GM06990 (cell line): ENCODE measurements around the gene TTC23.

Experiments
- DNase-seq: peaks from one replicate; pipeline ENCODE4 v3.0.0-alpha.2; 2011; ENCODE audit not compliant: insufficient read length; ENCODE audit errors: extremely low read depth
- H3K27me3 ChIP-seq: replicated peaks from 2 replicates; pipeline ENCODE4 v1.6.0; 2011; ENCODE audit warnings: low read length; ENCODE audit not compliant: control insufficient read depth, insufficient read depth
- H3K36me3 ChIP-seq: 2 replicates; pipeline ENCODE4 v1.5.1; 2011; ENCODE audit warnings: low read length; ENCODE audit not compliant: control insufficient read depth, insufficient read depth
- H3K4me3 ChIP-seq: replicated peaks from 2 replicates; pipeline ENCODE4 v1.5.1; 2011; ENCODE audit warnings: low read depth, mild to moderate bottlenecking, control low read depth, low read length
- CTCF ChIP-seq: IDR thresholded peaks from 2 replicates; pipeline ENCODE4 v1.5.1; 2011; ENCODE audit warnings: low read length, control low read depth, mild to moderate bottlenecking, inconsistent platforms; ENCODE audit not compliant: insufficient read depth, poor library complexity, severe bottlenecking

The TTC23 gene

GRCh38 chr15:99125061-99125891 lies 124.1 kb downstream of the TTC23 start:
- DNase-seq, result no peak
- Histone ChIP-seq H3K4me3 (no peak overlapping the region), H3K36me3 (no peaks in the 10 kb centered on the region), H3K27me3 (no peaks in the 10 kb centered on the region; the same call in 1 of the 2 replicates)
- TF ChIP-seq CTCF, result no peak

GRCh38 chr15:99124641-99125040 lies 124.7 kb downstream of the TTC23 start:
- no peak for DNase-seq
- Histone ChIP-seq H3K36me3 (no peaks in the 10 kb centered on the region), H3K4me3 (no peak overlapping the region), H3K27me3 (no peaks in the 10 kb centered on the region)
- no peak for TF ChIP-seq CTCF

- Histone ChIP-seq H3K4me3 (no peak overlapping the region), H3K36me3 (no peaks in the 10 kb centered on the region), H3K27me3 (no peaks in the 10 kb centered on the region)
- TF ChIP-seq CTCF, result no peak
- no peak for DNase-seq
Observed at GRCh38 chr15:99123713-99124451, 125.5 kb downstream of the TTC23 start.

GRCh38 chr15:99122831-99123712 lies 126.3 kb downstream of the TTC23 start:
- TF ChIP-seq CTCF, result no peak
- no peak for DNase-seq
- no peak overlapping the region for H3K4me3 ChIP-seq
- no peaks in the 10 kb centered on the region for H3K27me3 ChIP-seq
- H3K36me3 ChIP-seq, result no peaks in the 10 kb centered on the region

GRCh38 chr15:99121691-99122410 lies 127.5 kb downstream of the TTC23 start:
- DNase-seq, result no peak

More at GRCh38 chr15:99121691-99122410, 127.5 kb downstream of the TTC23 start:
- H3K4me3 ChIP-seq, result no peak overlapping the region
- H3K36me3 ChIP-seq, result no peaks in the 10 kb centered on the region
- H3K27me3 ChIP-seq, result no peaks in the 10 kb centered on the region
- no peak for TF ChIP-seq CTCF
